Neural progenitor cell (in vitro differentiated cells): ENCODE data around the gene PLEKHA7. TPM values are rescaled to one million over a fixed set of nuclear protein-coding genes. Genes with fewer than 3 reads are reported as not detected.

Source experiments
- DNase-seq: peaks from one replicate; pipeline ENCODE4 v3.0.0-alpha.2; 2016; ENCODE audit warnings: low spot score
- H2AFZ ChIP-seq: fragments of 200-600 bp; sonication (generic); replicated peaks from 2 replicates; pipeline ENCODE4 v1.6.1; 2016; ENCODE audit warnings: antibody characterized with exemption
- H3F3A ChIP-seq: fragments of 200-600 bp; sonication (generic); 2 replicates; pipeline ENCODE4 v1.6.1; 2016; ENCODE audit warnings: antibody characterized with exemption, low read depth
- H3K27ac ChIP-seq: fragments of 200-600 bp; sonication (generic); 2 replicates; pipeline ENCODE4 v1.5.1; 2016; ENCODE audit warnings: mild to moderate bottlenecking
- H3K27me3 ChIP-seq: fragments of 200-600 bp; sonication (generic); 2 replicates; pipeline ENCODE4 v1.6.1; 2016; ENCODE audit warnings: mild to moderate bottlenecking, moderate library complexity
- H3K36me3 ChIP-seq: fragments of 200-600 bp; sonication (generic); 2 replicates; pipeline ENCODE4 v1.5.1; 2016
- H3K4me1 ChIP-seq: fragments of 200-600 bp; sonication (generic); 2 replicates; pipeline ENCODE4 v1.6.1; 2016; ENCODE audit warnings: mixed run types
- H3K4me2 ChIP-seq: fragments of 200-600 bp; sonication (generic); 2 replicates; pipeline ENCODE4 v1.6.1; 2016
- H3K4me3 ChIP-seq: fragments of 200-600 bp; sonication (generic); 2 replicates; pipeline ENCODE4 v1.5.1; 2016
- H3K79me2 ChIP-seq: fragments of 200-600 bp; sonication (generic); 2 replicates; pipeline ENCODE4 v1.6.1; 2016; ENCODE audit warnings: low read depth
- H3K9ac ChIP-seq: fragments of 200-600 bp; sonication (generic); 2 replicates; pipeline ENCODE4 v1.6.1; 2016
- H3K9me3 ChIP-seq: fragments of 200-600 bp; sonication (generic); 2 replicates; pipeline ENCODE4 v1.5.1; 2016; ENCODE audit warnings: low read depth
- H4K20me1 ChIP-seq: fragments of 200-600 bp; sonication (generic); 2 replicates; pipeline ENCODE4 v1.6.1; 2016; ENCODE audit warnings: low read depth
- H3K27ac Mint-ChIP-seq: 3 replicates; pipeline ENCODE4 v1.8.0; 2021; ENCODE audit warnings: mixed read lengths
- H3K27me3 Mint-ChIP-seq: 2 replicates; pipeline ENCODE4 v1.8.0; 2022; ENCODE audit warnings: low read depth, mild to moderate bottlenecking, inconsistent platforms, moderate library complexity, mixed read lengths; ENCODE audit not compliant: insufficient read depth
- H3K36me3 Mint-ChIP-seq: 3 replicates; pipeline ENCODE4 v1.8.0; 2021; ENCODE audit warnings: mixed read lengths
- H3K4me1 Mint-ChIP-seq: 3 replicates; pipeline ENCODE4 v1.8.0; 2021; ENCODE audit warnings: mixed read lengths
- H3K4me3 Mint-ChIP-seq: 3 replicates; pipeline ENCODE4 v1.8.0; 2021; ENCODE audit warnings: mild to moderate bottlenecking, moderate library complexity, mixed read lengths
- H3K9me3 Mint-ChIP-seq: 3 replicates; pipeline ENCODE4 v1.8.0; 2020; ENCODE audit warnings: mixed read lengths
- CTCF ChIP-seq: fragments of 200-600 bp; sonication (generic); IDR thresholded peaks from 2 replicates; pipeline ENCODE4 v1.5.1; 2017; ENCODE audit warnings: antibody characterized with exemption, mild to moderate bottlenecking
- EZH2 ChIP-seq: fragments of 200-600 bp; sonication (generic); IDR thresholded peaks from 2 replicates; pipeline ENCODE4 v1.6.1; 2017; ENCODE audit warnings: antibody characterized with exemption, mild to moderate bottlenecking, moderate library complexity
- EZH2phosphoT487 ChIP-seq: fragments of 200-600 bp; sonication (generic); IDR thresholded peaks from 2 replicates; pipeline ENCODE4 v1.6.1; 2017; ENCODE audit warnings: antibody characterized with exemption
- total RNA-seq: library from RNA; depleted of rRNA; stranded (reverse); fragments of >200 nt; gene quantifications from 2 replicates; pipeline ENCODE4 v1.2.3, GENCODE V29; 2015; ENCODE audit warnings: low replicate concordance

The PLEKHA7 gene
- total RNA-seq, 1 donor from 2014 or later: 20.3 TPM

DNA sequence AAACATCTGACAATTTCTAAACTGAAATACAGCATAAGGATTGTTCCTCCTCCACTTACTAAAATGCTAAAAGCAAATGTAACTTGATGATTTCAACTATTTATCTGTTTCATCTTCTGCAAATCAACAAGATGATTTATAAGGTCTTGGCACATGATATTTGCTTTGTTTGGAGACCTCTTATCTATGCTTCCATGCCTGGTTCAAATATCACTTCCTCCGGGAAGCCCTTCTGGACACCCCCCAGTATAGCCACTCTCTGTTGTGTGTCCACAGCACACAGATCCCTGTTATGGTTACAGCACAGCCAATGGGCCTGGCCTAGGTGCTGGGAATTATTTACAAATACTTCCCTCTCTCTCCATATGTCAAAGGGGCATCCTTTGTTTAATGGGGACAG is 160.9 kb downstream of the PLEKHA7 start:
- Histone ChIP-seq H3K4me3 (no peak overlapping the region), H3F3A (no peaks in the 10 kb centered on the region), H3K27ac (no peak overlapping the region), H3K79me2 (no peaks in the 10 kb centered on the region), H3K9me3 (no peaks in the 10 kb centered on the region), H3K27me3 (no peaks in the 10 kb centered on the region), H3K4me1 (peaks cover 5% of the 10 kb centered on the region), H2AFZ (no peak overlapping the region), H3K36me3 (no peaks in the 10 kb centered on the region), H3K9ac (no peak overlapping the region), H3K4me2 (no peak overlapping the region), H4K20me1 (no peaks in the 10 kb centered on the region)
- DNase-seq: no peak
- H3K4me1 Mint-ChIP-seq: no peaks in the 10 kb centered on the region
- no peaks in the 10 kb centered on the region for H3K9me3 Mint-ChIP-seq
- H3K4me3 Mint-ChIP-seq: no peak overlapping the region
- H3K27ac Mint-ChIP-seq: no peak overlapping the region
- TF ChIP-seq CTCF (no peak), EZH2phosphoT487 (no peak), EZH2 (no peak)
- H3K27me3 Mint-ChIP-seq: no peaks in the 10 kb centered on the region
- H3K36me3 Mint-ChIP-seq: peaks cover 23% of the 10 kb centered on the region

- Mint-ChIP-seq H3K27me3 (peaks cover 2% of the 10 kb centered on the region), H3K4me1 (no peaks in the 10 kb centered on the region), H3K36me3 (peaks cover 24% of the 10 kb centered on the region), H3K9me3 (peaks cover 2% of the 10 kb centered on the region), H3K27ac (no peak overlapping the region), H3K4me3 (no peak overlapping the region)
- H3K36me3 ChIP-seq: no peaks in the 10 kb centered on the region
- no peaks in the 10 kb centered on the region for H3K27me3 ChIP-seq
- H3K4me2 ChIP-seq: no peak overlapping the region
- no peaks in the 10 kb centered on the region for H3F3A ChIP-seq
- H4K20me1 ChIP-seq: no peaks in the 10 kb centered on the region
- no peaks in the 10 kb centered on the region for H3K79me2 ChIP-seq
- H3K4me3 ChIP-seq: no peak overlapping the region
- H3K9ac ChIP-seq: no peak overlapping the region
- no peak for DNase-seq
- no peaks in the 10 kb centered on the region for H3K4me1 ChIP-seq
- TF ChIP-seq EZH2: no peak
- TF ChIP-seq EZH2phosphoT487: no peak
- TF ChIP-seq CTCF: no peak
- no peak overlapping the region for H2AFZ ChIP-seq
- H3K9me3 ChIP-seq: no peaks in the 10 kb centered on the region
- no peak overlapping the region for H3K27ac ChIP-seq
These were observed 167.9 kb downstream of the PLEKHA7 start for GRCh38 chr11:16846305-16846704.

GRCh38 chr11:16844268-16844771 is 169.9 kb downstream of the PLEKHA7 start:
- Mint-ChIP-seq H3K9me3 (peaks cover 2% of the 10 kb centered on the region), H3K27me3 (peaks cover 2% of the 10 kb centered on the region), H3K4me3 (no peak overlapping the region), H3K36me3 (peaks cover 28% of the 10 kb centered on the region), H3K27ac (no peak overlapping the region), H3K4me1 (peaks cover 3% of the 10 kb centered on the region)
- no peak overlapping the region for H3K27ac ChIP-seq
- no peaks in the 10 kb centered on the region for H3K4me1 ChIP-seq
- H2AFZ ChIP-seq: no peak overlapping the region
- DNase-seq: no peak
- no peak overlapping the region for H3K9ac ChIP-seq
- no peaks in the 10 kb centered on the region for H3K79me2 ChIP-seq
- H3K36me3 ChIP-seq: no peaks in the 10 kb centered on the region
- TF ChIP-seq EZH2: no peak
- no peak for TF ChIP-seq CTCF
- TF ChIP-seq EZH2phosphoT487: no peak
- H3F3A ChIP-seq: no peaks in the 10 kb centered on the region
- no peaks in the 10 kb centered on the region for H3K9me3 ChIP-seq
- no peaks in the 10 kb centered on the region for H4K20me1 ChIP-seq
- H3K4me2 ChIP-seq: no peak overlapping the region
- H3K27me3 ChIP-seq: no peaks in the 10 kb centered on the region
- H3K4me3 ChIP-seq: no peak overlapping the region
